ENCODE results near the gene SMIM21. TPM values are rescaled to one million over a fixed set of nuclear protein-coding genes. Genes with fewer than 3 reads are reported as not detected.

The SMIM21 gene
- total RNA-seq, 1 experiment from 2014 or later = not detected

DNA sequence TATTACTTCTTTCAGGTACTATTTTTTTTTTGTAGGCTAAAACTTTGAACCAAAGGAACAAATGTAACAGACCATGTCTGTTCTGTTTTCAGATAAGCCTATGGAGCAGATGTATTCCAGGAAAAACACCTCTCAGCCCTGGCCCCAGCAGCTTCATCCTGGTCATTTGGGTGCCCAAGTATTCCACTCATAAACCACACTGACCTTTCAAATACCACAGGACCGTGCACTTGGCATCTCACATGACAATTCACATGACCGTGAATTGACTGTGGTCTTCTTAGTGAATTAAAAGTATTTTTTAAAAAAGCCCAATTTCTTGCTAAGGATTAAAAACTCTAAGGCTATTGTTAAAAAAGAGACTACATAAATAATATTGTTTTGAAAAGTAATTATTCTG, 50.2 kb downstream of the SMIM21 start:
- DNase-seq (ENCODE audit: low spot score) = no peak

DNA sequence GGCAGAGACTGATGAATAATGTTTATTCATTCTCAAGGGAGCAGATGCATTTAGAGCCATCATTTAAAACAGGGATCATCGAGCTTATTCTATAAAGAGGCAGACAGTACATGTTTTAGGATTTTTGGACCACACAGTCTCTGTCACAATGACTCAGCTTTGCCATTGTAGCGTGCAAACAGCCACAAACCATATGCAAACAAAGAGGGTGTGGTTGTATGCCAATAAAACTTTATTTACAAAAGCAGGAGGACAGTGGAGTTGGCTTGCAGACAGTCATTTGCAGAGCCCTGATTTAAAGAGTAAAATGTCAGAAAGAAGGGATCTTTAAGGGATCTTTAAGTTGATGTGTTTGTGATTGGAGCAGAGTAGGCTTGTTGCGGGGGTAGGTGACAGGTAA, 51.5 kb downstream of the SMIM21 start:
- no peak for DNase-seq (ENCODE audit: low spot score)

DNA sequence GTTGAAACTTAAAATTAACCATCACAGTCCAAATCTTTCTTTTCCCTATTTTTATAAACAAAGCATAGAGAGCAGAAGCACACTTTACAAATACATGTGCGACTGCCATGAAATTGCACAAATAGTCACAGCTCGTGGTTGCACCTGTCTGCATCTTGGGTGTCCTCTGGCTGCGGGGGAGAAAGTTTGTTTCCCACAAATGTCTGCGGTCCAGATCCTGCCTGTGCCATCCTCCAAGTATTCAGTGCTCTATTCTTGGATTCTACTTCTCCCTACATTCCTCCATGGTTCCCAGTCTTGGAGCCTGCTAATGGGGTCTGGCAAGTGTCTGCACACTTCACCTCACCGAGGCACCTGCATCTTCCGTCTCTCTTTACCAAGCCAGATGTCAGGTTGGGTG, 52.2 kb downstream of the SMIM21 start:
- no peak for DNase-seq (ENCODE audit: low spot score)

DNA sequence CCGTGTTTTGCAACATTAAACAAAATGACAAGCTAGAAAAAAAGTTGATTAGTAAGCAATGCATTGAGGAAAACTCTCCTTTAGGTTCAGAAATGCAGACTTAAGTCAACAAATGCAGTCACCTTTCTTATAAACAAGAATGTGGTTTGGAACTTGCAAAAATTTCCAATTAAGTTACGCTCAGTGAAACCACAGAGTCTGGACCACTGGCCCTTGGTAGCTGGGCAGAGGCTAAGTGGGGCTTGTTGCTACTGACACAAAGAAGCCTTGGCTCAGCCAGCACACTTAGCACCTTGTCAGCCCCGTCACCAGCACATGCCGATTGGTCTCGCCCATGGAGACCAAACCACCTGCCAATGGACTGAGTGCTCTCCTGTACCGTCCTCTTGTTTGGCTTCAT, 53.0 kb downstream of the SMIM21 start:
- DNase-seq (ENCODE audit: low spot score) = no peak

DNA sequence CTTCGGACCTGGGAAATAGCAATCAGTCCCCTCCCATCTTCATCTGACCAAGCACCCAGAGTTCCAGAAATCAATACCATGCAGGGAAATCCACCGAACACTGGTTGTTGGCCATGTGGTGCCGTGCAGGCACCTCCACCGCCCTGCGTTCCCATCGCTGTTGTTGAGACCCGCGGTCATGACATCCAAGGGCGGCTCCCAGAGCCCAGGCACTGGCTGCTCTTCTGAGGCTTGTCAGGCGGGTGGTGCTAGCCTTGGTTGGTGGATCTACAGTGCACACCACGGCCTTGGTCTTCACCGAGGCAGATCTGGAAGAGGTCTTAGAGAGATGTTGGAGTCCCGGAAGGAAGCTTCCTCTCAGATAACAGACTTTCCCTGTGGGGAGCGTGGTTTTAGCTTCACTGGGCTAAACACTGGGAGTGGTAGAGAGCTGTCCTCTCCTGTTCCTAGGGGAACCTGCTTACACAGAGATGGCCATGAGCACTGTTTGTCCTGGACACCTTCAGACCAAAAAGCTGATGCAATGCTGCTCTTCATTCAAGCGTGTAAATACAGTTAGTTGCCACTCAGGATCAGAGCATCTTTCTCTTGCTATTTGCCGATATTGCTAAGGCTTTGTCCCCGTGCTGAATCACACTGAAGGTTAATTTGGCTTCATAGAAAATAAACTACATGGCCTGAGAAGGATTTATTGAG, 58.3 kb downstream of the SMIM21 start:
- no peak for DNase-seq (ENCODE audit: low spot score)

DNA sequence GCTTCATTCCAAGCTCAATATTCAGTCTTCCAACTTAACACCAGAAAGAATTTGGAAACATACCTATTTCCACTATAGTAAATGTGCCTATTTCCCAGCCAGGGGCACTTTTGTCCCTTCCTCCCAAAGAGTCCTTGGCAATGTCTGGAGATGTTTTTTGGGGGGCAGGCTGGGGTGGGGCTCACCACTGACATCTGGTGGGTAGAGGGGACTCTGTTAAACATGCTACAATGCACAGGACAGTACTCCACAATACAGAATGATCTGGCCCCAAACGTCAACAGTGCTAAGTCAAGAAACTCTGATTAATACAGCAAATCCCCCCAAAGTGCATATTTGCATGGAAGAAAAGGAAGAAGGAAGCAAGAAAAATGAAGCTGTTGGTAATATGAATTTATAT, 61.7 kb downstream of the SMIM21 start:
- DNase-seq (ENCODE audit: low spot score) = no peak

DNA sequence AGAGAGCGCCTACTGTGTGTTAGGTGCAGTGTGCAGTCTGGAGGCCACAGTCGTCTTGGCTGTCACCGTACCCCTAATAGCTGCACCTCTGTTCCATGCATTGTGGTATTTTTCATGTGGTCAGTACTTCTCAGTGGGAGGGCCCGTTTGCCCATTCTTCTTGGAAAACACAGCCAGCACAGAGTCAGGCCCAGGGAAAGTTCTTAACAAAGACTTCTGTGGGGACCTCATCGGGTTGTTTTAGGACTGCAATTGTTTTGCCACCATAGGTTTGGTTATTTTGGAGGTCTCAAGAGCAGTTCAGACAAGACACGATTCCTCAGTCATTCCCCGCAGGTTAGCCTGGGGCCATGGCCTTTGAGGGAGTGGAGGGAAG, 62.3 kb downstream of the SMIM21 start:
- no peak for DNase-seq (ENCODE audit: low spot score)

DNA sequence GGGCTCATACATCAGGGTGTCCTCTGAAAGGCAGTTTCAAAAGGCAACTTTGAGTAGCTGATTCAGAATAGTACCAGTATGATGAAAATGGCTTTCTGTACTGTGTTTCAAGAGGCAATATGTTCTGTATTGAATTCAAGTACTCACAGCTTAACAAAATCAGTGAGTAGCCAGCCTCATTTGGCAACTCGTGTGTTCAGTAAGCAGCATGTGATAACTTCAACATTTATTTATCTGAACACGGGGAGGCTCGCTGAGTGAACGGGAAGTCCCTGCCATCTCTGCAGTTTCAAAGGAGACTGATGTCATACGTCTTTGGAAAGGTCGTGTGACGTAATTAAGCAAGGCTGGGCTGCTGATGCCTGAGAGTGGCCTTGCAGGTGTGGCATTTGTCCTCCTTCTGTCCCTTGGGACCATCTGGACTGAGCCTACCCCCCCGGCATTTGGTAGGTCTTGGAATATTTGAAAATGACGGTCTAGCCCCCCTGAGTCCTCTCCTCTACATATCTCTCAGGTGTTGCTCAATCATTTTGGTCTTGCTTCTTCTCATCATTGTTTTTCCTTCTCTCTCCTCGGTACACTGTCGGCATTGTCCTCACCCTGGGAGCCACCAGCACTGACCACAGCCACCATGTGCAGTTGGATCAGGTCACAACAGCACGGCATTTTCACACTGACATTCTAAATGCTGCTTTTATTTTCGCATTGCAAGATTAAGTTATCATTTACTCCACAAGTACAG, 62.8 kb downstream of the SMIM21 start:
- no peak for DNase-seq (ENCODE audit: low spot score)

DNA sequence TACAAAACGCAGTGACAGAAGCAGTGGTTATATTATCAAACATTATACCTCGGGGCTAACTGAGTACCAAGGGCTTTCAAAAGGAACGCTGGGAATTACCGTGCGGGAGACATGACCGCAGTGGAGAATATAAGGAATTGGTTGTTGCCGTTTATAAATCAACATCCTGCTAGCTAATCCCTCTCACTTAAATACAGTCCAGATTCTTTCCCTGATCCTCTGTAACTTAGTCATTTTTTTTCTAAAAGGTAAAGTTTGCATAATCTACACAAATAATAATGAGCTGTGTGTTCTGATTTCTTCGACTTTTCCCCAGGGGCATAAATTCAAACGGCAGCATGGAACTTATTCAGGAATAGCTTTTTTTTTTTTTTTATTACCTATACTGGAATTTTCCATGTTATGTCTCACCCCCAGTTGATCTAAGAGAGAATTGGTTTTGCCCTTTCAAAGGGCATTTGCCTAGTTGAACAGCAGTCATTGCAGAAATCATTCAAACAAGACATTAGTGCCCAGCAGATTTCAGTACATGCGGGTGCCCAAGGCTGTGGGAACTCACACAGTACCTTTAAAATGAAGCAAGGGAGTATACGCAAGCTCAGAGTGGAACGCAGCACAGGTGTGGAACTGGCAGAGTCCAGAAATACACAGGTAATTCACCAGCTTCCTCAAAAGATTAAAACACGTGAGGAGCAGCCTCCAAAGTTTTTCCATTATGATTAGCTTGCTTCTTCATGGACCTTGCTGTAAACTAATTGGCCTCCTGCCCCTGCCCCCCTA, 63.9 kb downstream of the SMIM21 start:
- no peak for DNase-seq (ENCODE audit: low spot score)

DNA sequence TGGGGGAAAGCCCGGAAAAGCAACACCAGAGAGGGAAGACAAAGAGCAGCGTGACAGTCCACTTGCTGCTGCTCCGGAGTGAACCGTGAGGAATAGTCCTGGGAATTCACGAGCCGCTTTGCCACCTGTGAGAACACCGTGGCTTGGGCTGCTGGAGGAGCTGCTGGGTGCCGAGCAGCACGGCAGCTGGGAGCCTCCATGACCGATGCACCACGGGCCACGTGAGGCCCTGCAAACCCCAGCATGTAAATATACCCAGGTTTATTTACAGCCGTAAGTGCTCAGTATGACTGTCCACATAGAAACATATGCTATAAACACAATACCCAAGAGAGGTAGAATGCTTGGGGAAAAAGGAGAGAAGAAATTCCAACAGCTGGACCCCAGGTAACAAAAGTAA, 65.1 kb downstream of the SMIM21 start:
- DNase-seq (ENCODE audit: low spot score) = no peak

DNA sequence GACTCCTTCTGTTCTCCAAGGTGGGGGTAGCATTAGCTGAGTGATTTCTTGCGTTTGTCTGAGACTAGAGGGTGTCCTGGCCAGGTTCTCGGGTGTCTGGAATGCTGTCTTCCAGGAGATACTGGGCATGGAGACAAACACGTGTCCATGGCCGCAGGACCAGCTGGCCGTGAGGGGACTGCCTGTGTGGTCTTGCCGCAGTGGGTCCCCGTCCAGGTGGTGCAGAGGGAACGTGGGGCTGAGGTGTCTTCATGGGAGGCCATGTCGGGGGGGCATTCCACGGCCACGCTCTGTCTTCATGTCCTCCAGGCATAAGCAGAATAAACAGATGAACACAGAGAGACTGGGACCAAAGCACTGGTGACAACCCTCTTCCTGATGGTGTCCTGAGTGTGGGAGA, 66.6 kb downstream of the SMIM21 start:
- DNase-seq (ENCODE audit: low spot score) = no peak

DNA sequence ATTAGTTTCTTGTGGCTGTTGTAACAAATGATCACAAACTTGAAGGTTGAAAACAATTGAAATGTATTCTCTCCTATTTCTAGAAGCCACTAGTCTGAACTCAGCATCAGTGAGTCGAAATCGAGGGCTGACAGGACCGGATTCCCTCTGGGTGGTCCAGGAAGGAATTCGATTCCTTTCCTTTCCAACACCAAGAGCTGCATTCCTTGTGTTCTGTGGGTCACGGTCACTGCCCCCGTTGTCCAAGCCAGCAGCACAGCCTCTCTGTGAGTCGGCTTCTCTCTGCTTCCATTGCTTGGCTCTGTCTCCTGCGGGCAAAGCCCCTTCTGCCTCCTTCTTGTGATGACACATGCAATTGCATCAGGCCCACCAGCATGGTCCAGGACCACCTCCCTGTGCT, 67.3 kb downstream of the SMIM21 start:
- DNase-seq (ENCODE audit: low spot score) = no peak

Other genes starting within 250 kb of the SMIM21 start
- gene PTGR3, start 218.6 kb downstream of the SMIM21 start, total RNA-seq (2014; rRNA removed; shearing (Covaris generic)) = 7.0 and 16.1 TPM in 2 replicates
- 7.5 and 8.1 TPM in 2 replicates for gene TSHZ1, start 216.9 kb downstream of the SMIM21 start, total RNA-seq (2014; rRNA removed; shearing (Covaris generic))